ENCODE results near the gene SHQ1. TPM values are rescaled to one million over a fixed set of nuclear protein-coding genes. Genes with fewer than 3 reads are reported as not detected.

Gene SHQ1
- total and polyA plus RNA-seq, 2 of the 4 experiments (the other 2 are of a cell fraction): 10.4 to 19.4 TPM

GRCh38 chr3:72897758-72898007 lies 49.4 kb upstream of the SHQ1 start:
- Histone ChIP-seq H4K91ac (ENCODE audit: insufficient read depth, low read depth, low read length) (no peak overlapping the region), H2AK5ac (ENCODE audit: low read depth, low read length) (no peak overlapping the region), H4K8ac (ENCODE audit: low read depth in 2 of 2, low read length in 2 of 2) (no peak overlapping the region), H3K27me3 (ENCODE audit: control insufficient read depth, insufficient read depth, low read length) (no peaks in the 10 kb centered on the region), H3K4me3 (ENCODE audit: insufficient read depth, low read depth, low read length) (no peak overlapping the region), H3K9ac (ENCODE audit: low read depth, low read length) (no peak overlapping the region), H3K18ac (ENCODE audit: low read depth, low read length) (0 out of 2 replicates have a peak overlapping the region, but pooled peaks have one; percentile 0), H3K56ac (ENCODE audit: extremely low read depth, insufficient read depth, low read length) (no peak overlapping the region), H4K5ac (ENCODE audit: low read depth, low read length) (no peak overlapping the region), H3K27ac (ENCODE audit: insufficient read depth, low read length) (no peak overlapping the region), H3K9me1 (ENCODE audit: insufficient read depth, low read length) (no peaks in the 10 kb centered on the region), H3K4ac (ENCODE audit: low read depth, low read length) (no peak overlapping the region), H2AFZ (replicated peaks; ENCODE audit: low read length, poor library complexity) (no peak overlapping the region), H3K14ac (replicated peaks; ENCODE audit: low read depth, low read length) (no peak overlapping the region), H2BK15ac (ENCODE audit: low read depth, low read length) (no peak overlapping the region), H3K23ac (ENCODE audit: low read depth, low read length) (no peak overlapping the region), H3K4me2 (ENCODE audit: low read depth, low read length) (no peak overlapping the region), H3K4me1 (ENCODE audit: control insufficient read depth, insufficient read depth, low read length) (peaks cover 6% of the 10 kb centered on the region), H2BK5ac (ENCODE audit: low read depth, low read length, poor library complexity, severe bottlenecking) (no peak overlapping the region), H3K9me3 (ENCODE audit: control insufficient read depth, insufficient read depth, low read length) (no peaks in the 10 kb centered on the region), H2BK20ac (ENCODE audit: low read depth, low read length) (no peak overlapping the region), H3K79me1 (ENCODE audit: low read depth in 1 of 2, low read length in 2 of 2) (peaks cover 0 to 15% of the 10 kb centered on the region in 2 experiments; a peak in 3 of 4 replicates), H2AK9ac (replicated peaks; ENCODE audit: low read depth, low read length, poor library complexity) (no peak overlapping the region), H3K36me3 (ENCODE audit: control insufficient read depth, insufficient read depth, low read length) (peaks cover 1% of the 10 kb centered on the region; the same call in 1 of the 2 replicates), H2BK120ac (ENCODE audit: low read depth, low read length) (no peak overlapping the region), H4K20me1 (ENCODE audit: insufficient read depth, low read length) (no peaks in the 10 kb centered on the region)
- ChIA-PET CTCF (interaction anchor here (1.3 kb wide), 1 partner anchor 14 kb away, joined by 3 read pairs; no protein-coding TSS in a partner anchor), POLR2A (ENCODE audit: unreplicated experiment) (no interaction called here)
- TF ChIP-seq RFX5 (IDR thresholded peaks at IDR 0.05; ENCODE audit: low read depth, low read length) (no peak), CEBPB (IDR thresholded peaks at IDR 0.05; ENCODE audit: low read depth, low read length) (no peak), CHD1 (IDR thresholded peaks at IDR 0.05; ENCODE audit: low read depth, low read length) (no peak), MAFK (IDR thresholded peaks at IDR 0.05; ENCODE audit: low read depth, low read length) (no peak), CTCF (conservative IDR thresholded peaks at IDR 0.05; ENCODE audit: low read depth, low read length) (no peak), ELK1 (IDR thresholded peaks at IDR 0.05; ENCODE audit: borderline replicate concordance, low read depth, low read length) (no peak), POLR2A (IDR thresholded peaks at IDR 0.05; ENCODE audit: low read depth, low read length) (no peak), RAD21 (IDR thresholded peaks at IDR 0.05; ENCODE audit: low read length) (no peak), USF2 (IDR thresholded peaks at IDR 0.05; ENCODE audit: low read depth, low read length) (no peak), MAZ (IDR thresholded peaks at IDR 0.05; ENCODE audit: borderline replicate concordance, low read depth, low read length) (no peak), MXI1 (IDR thresholded peaks at IDR 0.05; ENCODE audit: borderline replicate concordance, low read depth, low read length) (no peak), NFE2L2 (IDR thresholded peaks at IDR 0.05; ENCODE audit: low read depth, low read length) (no peak), BHLHE40 (IDR thresholded peaks at IDR 0.05; ENCODE audit: low read depth, low read length) (no peak), RCOR1 (IDR thresholded peaks at IDR 0.05; ENCODE audit: insufficient replicate concordance, low read length) (no peak)
- BruUV-seq (replicated peaks): no TSS peak
- DNase-seq: no peak
- dilution Hi-C loops (cut with HindIII; ENCODE audit: low sequenced_read_pairs, unreplicated experiment): no loop called here
- in situ Hi-C loops (cut with MboI; ENCODE audit: low sequenced_read_pairs): no loop called here
- ATAC-seq (ENCODE audit: low read depth): no peak
- intact Hi-C loops (cut with micrococcal nuclease): no loop called here
